Right renal pelvis (tissue), 4 donors: ENCODE measurements around the gene ABHD17C. TPM values are rescaled to one million over a fixed set of nuclear protein-coding genes. Genes with fewer than 3 reads are reported as not detected.

Experiments
- DNase-seq, 4 donors: peaks; one replicate each; pipeline ENCODE4 v3.0.0-alpha.2; 2013; ENCODE audit warnings: low read depth in 4 of 4, low spot score in 3 of 4, missing footprints in 1 of 4
- polyA plus RNA-seq, 4 donors: library from polyadenylated mRNA; unstranded; fragments of 120-200 nt; gene quantifications; one replicate each; pipeline ENCODE4 v1.2.1, GENCODE V29; 2013; ENCODE audit not compliant: insufficient read length in 4 of 4

The ABHD17C gene
- polyA plus RNA-seq, 4 donors, result 33.9 to 43.3 (median 36.9) TPM

DNA sequence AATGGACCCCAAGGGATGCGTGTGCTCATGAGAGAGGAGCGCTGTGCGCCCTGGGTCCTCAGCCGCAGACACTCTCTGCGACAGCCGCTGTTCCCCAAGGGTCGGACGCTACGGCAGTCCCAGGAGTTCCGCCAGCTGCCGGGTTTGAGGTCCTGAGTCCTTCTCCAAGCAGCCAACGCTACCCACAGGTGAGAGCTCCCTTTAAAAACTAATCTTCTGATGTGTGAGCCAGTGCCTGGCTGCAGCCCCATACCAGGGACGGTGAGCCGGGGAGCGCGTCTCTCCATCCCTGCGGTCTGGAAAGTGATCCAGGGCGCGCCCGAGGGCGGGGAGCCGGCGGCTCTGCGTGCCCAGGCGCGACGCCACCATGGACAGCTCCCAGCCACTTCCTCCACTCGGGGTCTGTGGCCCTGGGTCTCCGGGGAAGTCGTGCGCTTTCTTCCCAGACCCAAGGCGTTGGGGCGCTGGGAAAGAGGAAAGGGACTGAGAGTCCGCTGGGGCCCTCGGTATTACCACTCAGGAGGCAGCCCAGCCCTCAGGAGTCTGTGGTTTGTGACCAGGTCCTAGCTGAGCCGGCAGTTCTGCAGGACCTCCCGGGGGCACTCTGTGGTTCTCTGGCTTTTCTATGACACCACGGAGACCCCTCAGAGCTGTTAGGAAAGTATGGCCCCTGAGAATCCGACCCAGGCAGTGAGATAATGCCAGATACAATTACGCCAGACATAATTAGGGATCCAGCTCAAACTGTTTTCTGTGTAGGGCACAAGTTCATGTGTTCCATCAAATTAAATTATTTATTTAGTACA is 85.5 kb downstream of the ABHD17C start:
- DNase-seq, result peak; percentile 56 to 75 (median 61)

DNA sequence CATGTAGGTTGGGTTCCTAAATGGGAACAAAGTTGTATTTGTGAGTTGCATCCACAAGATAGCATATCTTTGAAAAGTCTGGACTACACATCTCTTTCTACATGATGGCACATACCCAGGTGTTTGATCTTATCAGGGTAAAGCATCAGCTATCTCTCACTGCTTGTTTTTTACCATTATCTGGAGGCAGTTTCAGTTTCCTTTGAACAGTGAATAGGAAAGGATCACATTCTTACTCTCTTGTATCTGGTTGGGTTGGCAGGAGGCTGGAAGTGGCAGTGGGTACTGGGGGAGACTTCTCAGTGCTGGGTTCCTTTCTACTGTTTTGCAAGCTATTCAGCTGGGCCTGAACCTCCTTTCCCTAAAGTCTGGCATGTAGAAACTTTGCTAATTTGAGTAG is 88.2 kb downstream of the ABHD17C start:
- DNase-seq, result no peak

DNA sequence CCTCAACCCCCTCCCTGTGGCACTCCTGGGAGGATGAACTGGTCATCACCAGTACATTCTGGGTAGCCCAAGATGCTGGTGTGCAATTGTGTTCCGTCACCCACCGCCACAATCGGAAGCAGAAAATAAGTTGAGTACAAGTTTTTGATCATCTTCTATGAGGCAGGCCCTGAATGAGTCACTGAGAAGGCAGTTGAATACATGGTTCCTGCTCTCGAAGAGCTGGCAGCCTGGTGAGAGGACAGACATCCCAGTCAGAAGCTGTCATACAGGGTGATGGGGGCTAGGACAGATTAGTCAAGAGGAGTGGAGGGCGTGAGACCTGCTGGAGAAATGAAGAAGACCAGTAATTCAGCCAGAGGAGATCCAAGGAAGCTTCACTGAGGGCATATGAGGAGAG is 90.2 kb downstream of the ABHD17C start:
- no peak for DNase-seq

DNA sequence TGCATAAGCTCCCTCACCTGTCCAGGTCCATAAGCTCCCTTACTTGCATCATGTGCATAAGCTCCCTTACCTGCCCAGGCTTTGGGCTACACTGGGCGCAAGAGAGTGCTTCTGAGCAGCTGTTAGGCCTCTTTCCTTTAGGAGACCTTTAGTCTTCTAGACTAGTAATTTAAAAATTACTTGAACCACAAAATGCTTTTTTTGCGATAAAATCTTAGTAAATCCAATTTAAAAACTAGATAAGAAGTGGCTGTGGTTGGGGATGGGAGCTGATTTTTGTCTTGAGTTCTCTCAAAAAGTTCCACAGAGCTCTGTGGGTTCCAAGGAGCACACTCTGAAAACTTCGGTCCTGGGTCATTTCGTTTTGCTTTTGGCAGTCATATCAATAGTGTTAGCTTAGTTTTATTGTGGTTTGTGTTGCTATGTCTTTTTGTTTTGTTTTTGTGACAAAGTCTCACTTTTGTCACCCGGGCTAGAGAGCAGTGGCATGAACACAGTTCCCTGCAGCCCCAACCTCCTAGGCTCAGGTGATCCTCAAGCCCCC is 90.8 kb downstream of the ABHD17C start:
- DNase-seq, result no peak

DNA sequence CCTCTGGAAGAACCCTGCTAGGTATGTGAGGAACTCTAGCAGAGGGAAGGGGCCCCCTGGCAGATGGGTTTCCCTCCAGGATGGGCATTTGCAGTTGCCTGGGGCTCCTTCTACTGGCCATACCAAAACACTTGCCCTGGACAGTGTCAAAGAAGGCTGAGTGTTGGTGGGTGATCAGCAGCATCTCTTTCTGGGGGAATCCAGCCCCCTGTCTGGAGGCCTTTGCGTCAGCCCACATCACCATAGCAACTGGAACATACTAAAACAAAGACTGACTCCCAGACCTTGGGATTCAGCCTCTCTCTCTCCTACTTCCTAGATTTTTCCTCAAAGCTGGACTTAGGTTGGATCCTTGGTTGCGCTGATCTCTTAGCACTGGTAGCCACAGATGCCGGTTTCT is 92.2 kb downstream of the ABHD17C start:
- no peak for DNase-seq

DNA sequence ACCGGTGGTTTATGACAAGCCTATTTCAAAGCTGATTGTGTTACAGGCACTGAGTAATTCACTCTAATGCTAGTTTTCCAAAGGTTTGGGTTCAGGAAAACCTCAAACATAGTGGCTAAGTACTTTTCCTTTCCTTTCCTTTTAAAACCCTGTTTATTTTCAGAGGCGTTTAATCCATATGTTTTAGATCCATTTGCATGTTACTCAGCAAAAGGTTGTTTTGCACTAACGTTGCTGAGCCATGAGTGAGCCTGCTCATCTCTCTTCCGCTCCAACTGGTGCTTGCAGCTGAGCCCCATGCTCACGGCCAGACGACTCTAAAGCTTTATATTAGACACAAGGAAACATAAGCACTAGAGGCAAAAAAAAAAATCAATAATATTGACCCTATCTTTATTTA is 93.4 kb downstream of the ABHD17C start:
- no peak for DNase-seq

DNA sequence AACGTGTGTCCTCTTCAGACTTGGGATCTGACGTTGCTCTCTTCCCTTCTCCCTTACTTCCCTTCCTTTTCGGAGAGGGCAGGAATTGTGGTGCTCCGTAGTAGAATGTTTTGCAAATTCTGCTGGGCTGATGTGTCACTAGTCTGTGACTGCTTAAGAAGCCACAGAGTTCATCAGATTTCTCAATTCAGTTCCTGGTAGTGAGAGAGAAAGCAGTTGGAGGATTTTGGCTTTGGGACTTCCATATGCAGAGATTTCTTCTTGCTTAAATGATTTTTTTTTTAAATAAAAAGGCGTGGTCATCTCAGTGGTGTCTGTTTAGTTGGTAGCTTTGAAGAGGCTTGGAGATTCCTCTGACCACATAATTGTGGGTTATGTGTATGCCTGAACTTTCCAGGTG is 94.2 kb downstream of the ABHD17C start:
- no peak for DNase-seq

DNA sequence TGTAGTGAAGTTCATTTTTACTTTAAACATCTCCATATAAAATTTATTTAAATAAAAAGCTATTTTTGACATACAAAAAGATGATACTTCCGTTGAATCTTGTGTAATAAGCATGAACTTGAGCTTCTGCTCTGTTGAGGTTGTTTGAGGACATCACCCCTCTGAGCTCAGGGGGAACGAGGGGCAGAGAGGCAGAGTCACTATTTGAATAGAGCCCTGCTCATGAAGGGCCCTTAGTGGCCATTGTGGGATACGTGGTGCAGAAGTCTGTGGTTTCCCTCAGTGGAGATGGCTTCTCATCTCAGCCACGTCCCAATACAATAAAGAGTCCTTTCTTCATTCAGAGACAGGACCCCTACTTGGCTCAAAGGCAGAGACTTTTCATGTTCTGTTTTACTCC is 94.7 kb downstream of the ABHD17C start:
- no peak for DNase-seq

DNA sequence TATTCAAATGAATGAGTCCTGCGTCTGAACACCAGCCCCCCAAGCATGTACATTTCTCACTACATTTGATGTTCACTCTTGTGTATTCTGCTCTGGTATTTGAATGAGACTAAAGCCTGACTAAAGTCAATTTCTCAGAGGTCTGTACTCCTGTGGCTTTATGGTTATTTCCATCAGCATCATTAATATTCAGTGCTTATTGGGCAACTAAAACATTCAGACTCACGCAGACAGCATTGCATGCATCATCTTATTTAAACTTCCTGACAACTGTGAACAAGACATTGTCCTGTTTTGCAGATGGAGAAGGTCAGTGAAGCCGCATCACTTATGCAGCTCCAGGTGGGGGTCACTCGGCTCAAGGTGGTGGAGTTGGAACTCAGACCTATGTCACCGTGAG is 95.1 kb downstream of the ABHD17C start:
- DNase-seq, result no peak

DNA sequence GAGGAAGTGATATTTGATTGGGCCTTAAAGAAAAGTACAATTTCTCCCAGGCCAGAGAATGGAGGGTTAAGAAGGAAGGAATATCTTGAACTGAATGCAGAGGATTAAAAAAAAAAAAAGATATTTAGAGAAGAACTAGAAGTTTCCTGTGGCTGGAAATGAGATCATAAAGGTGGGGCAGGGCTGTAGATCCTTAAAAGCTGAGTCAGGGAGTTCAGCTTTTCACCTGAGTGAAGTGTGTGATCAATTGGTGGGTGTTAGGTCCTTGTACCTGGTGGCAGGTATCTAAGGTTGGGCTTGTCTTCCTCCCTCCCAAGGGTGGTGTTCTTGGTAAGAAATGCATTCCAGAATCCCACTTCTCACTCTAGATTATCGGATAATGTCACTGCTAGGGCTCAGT is 95.9 kb downstream of the ABHD17C start:
- no peak for DNase-seq

DNA sequence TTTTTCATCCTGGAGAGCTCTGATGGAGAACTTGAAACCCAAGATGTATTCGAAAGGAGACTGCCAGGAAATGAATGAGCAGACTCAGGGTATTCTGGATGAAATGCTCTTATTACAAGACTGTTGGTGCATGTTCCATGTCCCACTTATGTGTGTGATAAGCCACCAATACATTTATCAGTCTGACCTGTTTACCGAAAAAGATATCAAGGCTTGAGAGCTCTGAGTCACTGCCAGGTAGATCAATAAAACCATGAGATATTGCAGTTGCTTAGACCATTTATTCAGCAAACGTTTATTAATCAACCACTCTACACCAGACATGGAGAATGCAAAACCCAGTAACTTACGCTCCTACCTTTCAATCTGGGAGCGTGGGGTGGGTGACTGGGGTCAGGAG is 101.3 kb downstream of the ABHD17C start:
- no peak for DNase-seq

DNA sequence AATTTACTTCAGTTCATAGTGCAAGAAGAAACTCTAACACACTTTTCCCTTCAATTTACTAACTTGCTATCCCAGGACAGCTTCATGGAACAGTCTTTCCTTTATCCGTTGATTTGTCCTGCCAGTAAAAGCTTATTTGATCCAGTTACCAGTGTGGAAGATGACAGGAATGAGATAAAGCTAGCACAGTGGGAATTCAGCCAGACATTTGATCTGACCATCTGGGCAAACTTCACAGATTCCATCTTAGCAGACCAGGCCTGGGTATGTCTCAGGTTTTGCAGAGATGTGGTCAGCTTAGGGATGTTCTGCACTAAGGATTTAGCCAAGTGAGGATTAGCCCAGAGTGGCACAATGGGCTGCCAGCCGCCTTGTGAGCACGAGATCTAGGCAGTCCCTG is 103.8 kb downstream of the ABHD17C start:
- no peak for DNase-seq

DNA sequence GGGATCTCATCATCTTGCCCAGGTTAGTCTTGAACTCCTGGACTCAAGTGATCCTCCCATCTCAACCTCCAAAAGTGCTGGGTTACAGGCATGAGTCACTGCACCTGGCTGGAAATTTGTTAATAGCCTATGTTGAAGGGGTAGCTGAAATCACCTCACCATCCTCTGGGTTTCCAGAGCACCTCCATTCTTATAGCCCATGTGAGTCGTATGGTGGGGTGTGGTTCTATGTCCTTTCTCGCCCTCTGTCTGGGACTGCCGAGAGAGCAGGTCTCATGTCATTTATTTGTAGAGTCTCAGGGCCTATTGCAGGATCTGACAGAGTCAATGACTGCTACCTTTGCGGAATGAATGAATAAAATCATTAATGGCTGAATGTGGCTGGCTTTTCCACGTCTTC is 105.0 kb downstream of the ABHD17C start:
- no peak for DNase-seq

DNA sequence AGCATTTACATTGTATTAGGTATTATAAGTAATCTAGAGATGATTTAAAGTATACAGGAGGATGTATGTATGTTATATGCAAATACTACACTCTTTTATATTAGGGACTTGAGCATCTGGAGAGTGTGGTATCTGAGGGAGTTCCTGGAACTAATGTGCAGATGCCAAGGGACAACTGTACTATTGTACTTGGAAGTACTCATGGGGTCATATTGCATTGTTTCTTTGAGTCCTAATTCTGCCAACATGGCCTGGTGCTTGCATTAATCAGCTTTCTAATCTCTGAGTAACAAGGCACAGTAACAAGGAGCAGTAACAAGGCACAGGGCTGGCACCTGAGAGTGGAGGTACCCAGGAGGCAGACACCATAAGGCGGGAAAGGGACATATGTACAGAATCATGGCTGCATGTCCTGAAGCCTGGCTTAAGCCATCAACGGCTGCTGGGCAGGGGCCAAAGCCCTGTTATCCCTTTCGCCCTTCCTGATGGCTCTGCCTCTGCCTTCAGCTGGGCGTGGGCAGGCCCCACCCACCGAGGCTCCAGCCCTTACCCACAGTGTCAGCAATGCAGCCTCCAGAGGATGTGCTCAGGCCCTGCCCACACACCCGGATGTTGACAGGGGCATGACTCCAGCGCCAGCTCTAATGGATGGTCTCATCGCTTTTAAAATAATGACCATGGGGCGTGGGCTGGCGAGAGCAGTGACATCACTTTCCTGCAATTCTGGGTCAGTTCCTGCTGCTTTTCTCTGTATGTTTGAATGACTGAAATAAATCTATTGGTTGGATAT is 107.0 kb downstream of the ABHD17C start:
- no peak for DNase-seq

DNA sequence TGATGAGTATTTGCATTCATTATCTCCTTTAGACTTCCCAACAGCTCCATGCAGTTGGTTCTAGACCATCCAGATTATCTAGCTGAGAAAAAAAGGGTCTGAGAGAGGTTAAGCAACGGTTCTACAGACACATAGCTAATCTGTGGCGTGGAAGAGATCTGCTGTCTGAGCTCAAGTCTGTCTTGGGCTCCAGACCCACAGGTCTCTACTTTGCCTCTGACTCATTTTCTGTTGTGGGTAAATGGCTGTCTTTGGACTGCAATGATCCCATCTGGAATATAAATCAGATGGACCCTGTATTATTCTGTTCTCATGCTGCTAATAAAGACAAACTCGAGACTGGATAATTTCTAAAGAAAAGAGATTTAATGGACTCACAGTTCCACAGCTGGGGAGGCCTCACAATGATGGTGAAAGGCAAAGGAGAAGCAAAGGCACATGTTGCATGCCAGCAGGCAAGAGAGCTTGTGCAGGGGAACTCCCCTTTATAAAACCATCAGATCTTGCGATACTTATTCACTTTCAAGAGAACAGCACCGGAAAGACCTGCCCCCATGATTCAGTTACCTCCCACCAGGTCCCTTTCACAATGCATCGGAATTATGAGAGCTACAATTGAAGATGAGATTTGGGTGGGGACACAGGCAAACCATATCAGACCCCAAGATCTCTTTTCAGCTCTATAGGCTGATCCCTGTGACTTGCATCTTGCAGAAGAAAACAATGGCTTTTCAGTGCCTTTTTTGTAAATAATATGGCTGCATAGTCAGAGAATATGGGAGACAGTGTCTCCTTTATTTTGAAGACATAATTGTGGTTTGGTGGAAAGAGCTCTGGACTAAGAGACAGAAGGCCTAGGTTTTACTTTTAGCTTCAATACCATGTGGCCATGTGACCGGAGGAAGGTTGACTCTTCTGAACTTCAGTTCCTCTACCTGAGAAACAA is 108.7 kb downstream of the ABHD17C start:
- DNase-seq, result no peak

DNA sequence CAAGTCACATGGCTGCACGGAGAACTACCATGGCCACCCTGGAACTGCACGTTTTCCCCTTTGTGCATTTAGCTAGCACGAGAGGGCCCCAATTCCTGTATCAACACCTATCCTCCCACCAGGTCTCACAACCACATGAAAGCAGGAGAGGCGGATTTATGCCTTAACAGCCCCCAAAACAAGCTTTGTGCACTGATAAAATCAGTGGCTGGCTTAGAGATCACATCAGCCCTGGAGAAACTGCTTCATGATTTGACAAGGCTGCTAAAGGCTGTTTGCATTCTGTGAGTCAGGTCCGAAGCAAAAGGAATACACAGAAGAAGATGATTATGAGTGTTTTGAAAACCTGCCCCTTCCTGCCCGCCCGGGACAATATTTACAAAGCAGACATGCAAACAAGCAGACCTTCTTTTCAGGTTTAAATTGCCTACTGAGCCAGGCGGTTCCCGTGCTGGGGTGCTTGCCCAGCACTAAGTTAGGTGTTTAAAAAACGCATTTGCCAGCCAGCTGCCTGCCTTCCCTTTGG is 109.9 kb downstream of the ABHD17C start:
- DNase-seq, result no peak
